ENCODE results near the gene ADORA3.

- TF ChIP-seq POLR2A (IDR thresholded peaks at IDR 0.05; ENCODE audit: low read depth, low read length) (peak; percentile 43; the same call in 1 of the 2 replicates), TAF1 (IDR thresholded peaks at IDR 0.05; ENCODE audit: borderline replicate concordance, low read depth, low read length) (no peak)
Measured at GRCh38 chr1:111476761-111477309, 26.6 kb downstream of the ADORA3 start.

All from GM12892 (cell line).